ENCODE results near the gene NDUFA13.

NDUFA13 gene

GRCh38 chr19:19540715-19541515 is 24.9 kb downstream of the NDUFA13 start:
- Histone ChIP-seq H3K4me3 (peak overlapping the region in 6 of 7 experiments; percentile 1 to 27 (median 20)), H3K27ac (no peak overlapping the region)

DNA sequence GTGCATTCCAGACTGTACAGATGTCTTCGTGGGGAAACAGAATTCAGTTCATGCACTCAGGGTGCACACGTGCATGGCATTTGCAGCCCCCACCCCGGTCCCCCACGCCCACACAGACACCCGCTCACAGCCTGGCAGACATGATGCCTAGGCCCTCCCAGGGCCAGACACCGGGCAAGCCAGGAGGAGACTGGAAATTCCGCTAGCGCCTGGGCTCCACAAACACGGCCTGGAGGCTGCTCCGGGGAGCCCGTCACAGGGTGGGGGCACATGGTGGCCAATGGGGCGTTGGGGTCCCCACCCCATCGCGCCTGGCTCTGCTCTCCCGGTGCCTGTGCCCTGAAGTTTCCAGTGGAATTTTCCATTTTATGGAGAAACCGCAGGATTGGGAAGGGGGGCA is 25.6 kb downstream of the NDUFA13 start:
- H3K4me3 ChIP-seq, result no peak overlapping the region
- H3K27ac ChIP-seq, result no peak overlapping the region

DNA sequence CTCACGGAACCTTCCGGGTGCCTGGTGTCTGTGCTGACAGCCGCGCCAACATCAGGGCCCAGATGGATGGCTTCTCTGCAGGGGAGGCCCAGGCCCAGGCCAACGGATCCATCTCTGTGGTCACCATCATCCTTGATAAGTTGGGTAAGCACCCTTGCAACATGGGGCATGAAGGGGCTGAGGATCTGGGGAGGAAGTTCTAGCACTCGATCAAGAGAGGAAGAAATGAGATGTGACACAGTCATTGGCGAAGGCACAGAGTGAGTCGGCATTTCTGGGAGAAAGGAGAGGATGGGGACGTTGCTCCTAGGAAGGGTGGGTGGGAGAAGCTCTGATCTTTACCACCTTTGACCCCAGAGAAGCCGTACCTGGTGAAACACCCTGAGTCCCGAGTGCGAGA is 26.5 kb downstream of the NDUFA13 start:
- no peak overlapping the region for H3K4me3 ChIP-seq
- H3K27ac ChIP-seq, result no peak overlapping the region

- Histone ChIP-seq H3K27ac (no peak overlapping the region), H3K4me3 (no peak overlapping the region)
Observed at GRCh38 chr19:19543101-19543500, 27.1 kb downstream of the NDUFA13 start.

DNA sequence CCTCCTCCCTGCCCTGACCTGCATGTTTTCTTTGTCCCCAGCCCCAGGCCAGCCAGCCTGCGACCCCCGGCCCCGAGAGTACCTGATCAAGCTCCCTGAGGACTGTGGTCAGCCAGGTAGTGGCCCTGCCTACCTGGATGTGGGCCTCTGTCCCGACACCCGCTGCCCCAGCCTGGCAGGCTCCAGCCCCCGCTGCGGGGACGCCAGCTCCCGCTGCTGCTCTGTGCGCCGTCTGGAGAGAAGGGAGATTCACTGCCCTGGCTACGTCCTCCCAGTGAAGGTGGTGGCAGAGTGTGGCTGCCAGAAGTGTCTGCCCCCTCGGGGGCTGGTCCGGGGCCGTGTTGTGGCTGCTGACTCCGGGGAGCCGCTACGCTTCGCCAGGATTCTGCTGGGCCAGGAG is 27.6 kb downstream of the NDUFA13 start:
- Histone ChIP-seq H3K27ac (no peak overlapping the region), H3K4me3 (no peak overlapping the region)

- Histone ChIP-seq H3K4me3 (no peak overlapping the region), H3K27ac (no peak overlapping the region)
Observed at GRCh38 chr19:19544257-19544953, 28.4 kb downstream of the NDUFA13 start.

DNA sequence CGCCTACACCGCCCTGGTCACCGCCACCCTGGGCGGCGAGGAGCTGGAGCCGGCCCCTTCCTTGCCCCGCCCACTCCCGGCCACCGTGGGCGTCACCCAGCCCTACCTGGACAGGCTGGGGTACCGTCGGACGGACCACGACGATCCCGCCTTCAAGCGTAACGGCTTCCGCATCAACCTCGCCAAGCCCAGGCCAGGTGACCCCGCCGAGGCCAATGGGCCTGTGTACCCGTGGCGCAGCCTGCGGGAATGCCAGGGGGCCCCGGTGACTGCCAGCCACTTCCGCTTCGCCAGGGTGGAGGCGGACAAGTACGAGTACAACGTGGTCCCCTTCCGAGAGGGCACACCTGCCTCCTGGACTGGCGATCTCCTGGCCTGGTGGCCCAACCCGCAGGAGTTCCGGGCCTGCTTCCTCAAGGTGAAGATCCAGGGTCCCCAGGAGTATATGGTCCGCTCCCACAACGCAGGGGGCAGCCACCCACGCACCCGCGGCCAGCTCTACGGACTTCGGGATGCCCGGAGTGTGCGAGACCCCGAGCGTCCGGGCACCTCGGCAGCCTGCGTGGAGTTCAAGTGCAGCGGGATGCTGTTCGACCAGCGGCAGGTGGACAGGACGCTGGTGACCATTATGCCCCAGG is 29.0 kb downstream of the NDUFA13 start:
- Histone ChIP-seq H3K4me3 (no peak overlapping the region), H3K27ac (no peak overlapping the region)

GRCh38 chr19:19545707-19546106 is 29.7 kb downstream of the NDUFA13 start:
- H3K4me3 ChIP-seq, result no peak overlapping the region

GRCh38 chr19:19546751-19547162 is 30.7 kb downstream of the NDUFA13 start:
- Histone ChIP-seq H3K4me3 (no peak overlapping the region), H3K27ac (no peak overlapping the region)

More at GRCh38 chr19:19545707-19546106, 29.7 kb downstream of the NDUFA13 start:
- no peak overlapping the region for H3K27ac ChIP-seq

- Histone ChIP-seq H3K4me3 (no peak overlapping the region), H3K27ac (no peak overlapping the region)
Observed at GRCh38 chr19:19547674-19548336, 31.8 kb downstream of the NDUFA13 start.

- H3K27ac ChIP-seq, result no peak overlapping the region
- H3K4me3 ChIP-seq, result no peak overlapping the region
Observed at GRCh38 chr19:19548915-19549759, 33.1 kb downstream of the NDUFA13 start.

DNA sequence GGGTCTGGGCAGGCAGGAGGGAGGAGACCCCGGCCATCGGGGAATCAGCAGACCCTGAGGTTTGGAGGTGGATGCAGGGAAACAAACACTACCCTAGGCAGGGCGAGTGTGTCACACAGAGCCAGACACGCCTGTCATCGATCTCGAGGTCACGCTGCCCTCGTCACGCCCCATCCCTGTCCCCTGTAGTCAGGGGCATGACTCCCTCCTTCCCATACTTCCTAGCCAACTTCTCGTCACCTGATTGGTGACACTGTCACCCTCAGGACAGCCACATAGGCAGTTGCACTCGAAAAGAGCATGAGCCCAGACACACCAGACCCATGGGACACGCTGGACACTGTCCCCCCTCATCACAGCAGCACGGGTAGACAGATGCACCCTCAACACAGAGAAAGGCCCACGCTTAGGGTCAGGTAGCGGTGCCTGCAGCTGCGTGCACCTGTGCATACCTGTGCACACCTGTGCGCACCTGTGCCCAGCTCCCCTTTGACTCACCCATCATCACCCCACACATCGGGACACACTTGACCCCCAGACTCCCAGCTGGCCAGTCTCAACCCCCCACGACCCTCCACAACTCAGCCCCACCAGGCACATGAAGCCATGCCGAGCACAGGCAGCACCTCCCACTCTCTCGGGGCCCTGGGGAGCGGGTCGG is 33.9 kb downstream of the NDUFA13 start:
- no peak overlapping the region for H3K27ac ChIP-seq
- no peak overlapping the region for H3K4me3 ChIP-seq

DNA sequence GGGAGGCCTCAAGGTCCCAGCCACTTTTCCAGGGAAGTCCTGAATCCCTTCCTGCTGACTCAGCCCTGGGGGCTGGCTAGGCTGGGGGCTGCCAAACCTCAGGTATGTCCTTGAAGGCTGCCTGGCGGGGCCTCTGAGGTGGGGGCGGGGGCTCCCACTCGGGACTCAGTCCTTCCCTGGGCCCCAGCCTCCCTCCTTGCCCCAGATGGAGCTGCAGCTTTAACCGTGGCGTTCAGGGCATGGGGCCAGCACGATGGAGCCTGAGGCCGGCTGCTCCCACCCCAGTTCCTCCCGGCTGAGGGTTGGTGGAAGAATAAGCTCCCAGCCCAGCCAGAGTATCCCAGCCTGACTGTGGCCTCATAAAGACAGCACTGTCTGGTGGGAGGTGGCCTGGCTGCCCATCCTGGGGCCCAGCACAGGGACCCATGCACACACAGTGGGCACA is 34.5 kb downstream of the NDUFA13 start:
- H3K4me3 ChIP-seq, result no peak overlapping the region
- no peak overlapping the region for H3K27ac ChIP-seq

DNA sequence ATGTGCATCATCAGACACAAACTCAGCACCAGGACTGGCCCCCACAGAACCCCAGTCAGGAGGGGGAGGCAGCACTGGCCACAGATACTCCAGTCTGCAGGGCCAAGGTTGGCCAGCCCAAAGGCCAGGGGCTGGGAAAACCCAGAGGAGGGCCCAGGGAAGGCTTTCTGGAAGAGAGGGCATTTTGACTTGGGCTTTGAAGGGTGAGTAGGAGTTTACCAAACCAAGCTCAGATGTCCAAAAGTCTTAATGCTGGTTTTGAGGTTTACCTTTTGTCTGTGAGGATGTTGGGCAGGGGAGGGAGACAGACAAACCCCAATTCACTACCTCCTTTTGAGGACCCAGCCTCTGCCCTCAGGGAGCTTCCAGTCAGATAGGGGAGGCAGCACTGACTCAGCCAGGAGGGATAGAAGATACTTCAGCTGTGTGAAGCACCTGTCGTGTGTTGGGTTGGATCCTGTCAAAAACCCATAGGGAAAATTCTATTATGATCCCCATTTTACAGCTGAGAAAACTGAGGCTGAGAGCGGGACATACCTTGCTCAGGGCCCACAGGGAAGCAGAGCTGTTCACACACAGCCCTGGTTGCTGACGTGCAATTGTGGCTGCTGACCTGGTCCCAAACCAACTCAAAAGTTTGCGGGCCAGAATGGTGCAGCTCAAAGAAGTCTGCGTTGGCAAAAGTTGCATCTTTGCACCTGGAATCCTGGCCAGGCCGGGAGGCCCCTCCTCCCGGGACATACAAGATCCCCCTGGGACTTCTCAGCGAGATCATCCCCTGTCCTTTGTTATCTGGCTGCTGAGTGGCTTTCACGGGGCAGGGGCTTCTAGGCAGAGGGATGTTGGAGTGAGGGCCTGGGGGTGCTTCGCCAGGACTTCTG is 35.2 kb downstream of the NDUFA13 start:
- Histone ChIP-seq H3K4me3 (no peak overlapping the region), H3K27ac (peak overlapping the region in 1 of 21 experiments; percentile 19)

DNA sequence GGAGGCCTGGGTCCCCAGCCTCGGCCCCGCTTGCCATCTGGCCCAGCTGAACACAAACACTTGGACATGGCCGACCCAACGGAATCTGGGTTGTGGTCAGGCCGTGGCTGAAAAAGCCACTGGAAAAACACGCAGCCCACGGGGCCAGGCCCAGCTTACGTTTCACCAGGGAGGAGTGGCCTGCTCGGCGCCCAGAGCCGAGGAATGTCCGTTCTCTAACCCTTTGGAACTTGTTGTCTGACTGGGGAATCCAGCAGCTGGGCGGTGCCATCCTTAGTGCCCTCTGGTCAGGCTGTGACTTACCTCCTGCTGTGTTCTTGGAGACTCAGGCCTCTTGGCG is 35.8 kb downstream of the NDUFA13 start:
- no peak overlapping the region for H3K4me3 ChIP-seq
- H3K27ac ChIP-seq, result peak overlapping the region in 1 of 21 experiments; percentile 19

- H3K27ac ChIP-seq, result no peak overlapping the region
- no peak overlapping the region for H3K4me3 ChIP-seq
Observed at GRCh38 chr19:19552798-19553197, 36.8 kb downstream of the NDUFA13 start.

DNA sequence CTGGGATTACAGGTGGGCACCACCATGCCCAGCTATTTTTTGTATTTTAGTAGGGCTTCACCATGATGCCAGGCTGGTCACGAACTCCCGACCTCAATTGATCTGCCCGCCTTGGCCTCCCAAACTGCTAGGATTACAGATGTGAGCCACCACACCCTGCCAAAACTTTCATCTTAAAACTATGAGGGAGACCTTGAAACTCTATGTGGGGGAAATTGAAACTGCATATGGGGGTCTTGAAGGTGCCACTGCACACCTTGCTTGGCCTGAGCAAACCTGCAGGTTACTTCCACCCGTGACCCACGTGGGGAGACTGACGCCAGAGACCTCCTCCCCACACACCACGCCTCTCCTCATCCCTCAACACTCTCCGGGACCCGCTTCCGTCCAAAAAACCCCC is 37.6 kb downstream of the NDUFA13 start:
- H3K4me3 ChIP-seq, result no peak overlapping the region
- no peak overlapping the region for H3K27ac ChIP-seq
